ENCODE measurements around the gene OR2C1.
A peak's percentile ranks its signal among the peaks of the same experiment; 100 is the strongest.

Gene OR2C1

GRCh38 chr16:3355589-3355988, at the start of gene OR2C1:
TSS of gene OR2C1 (plus strand) at chr16:3355889. CDS start at chr16:3355941, 52 bp downstream.
- DNase-seq = no peak

- DNase-seq = no peak
These were observed 49.6 kb upstream of the OR2C1 start for GRCh38 chr16:3306078-3306477.

- DNase-seq = no peak
These were observed 44.2 kb upstream of the OR2C1 start for GRCh38 chr16:3311496-3311895.

GRCh38 chr16:3317315-3317999, 38.2 kb upstream of the OR2C1 start:
- DNase-seq = no peak

- DNase-seq = no peak
These were observed 33.9 kb upstream of the OR2C1 start for GRCh38 chr16:3321816-3322215.

- no peak for DNase-seq
These were observed 28.2 kb upstream of the OR2C1 start for GRCh38 chr16:3327514-3327913.

- no peak for DNase-seq
These were observed 27.6 kb upstream of the OR2C1 start for GRCh38 chr16:3328104-3328503.

GRCh38 chr16:3328643-3329042, 27.0 kb upstream of the OR2C1 start:
- DNase-seq = no peak

GRCh38 chr16:3346041-3346440, 9.6 kb upstream of the OR2C1 start:
- no peak for DNase-seq

- no peak for DNase-seq
These were observed 8.1 kb upstream of the OR2C1 start for GRCh38 chr16:3347586-3347985.

- no peak for DNase-seq
These were observed 7.0 kb upstream of the OR2C1 start for GRCh38 chr16:3348547-3349167.

GRCh38 chr16:3349175-3349574, 6.5 kb upstream of the OR2C1 start:
- no peak for DNase-seq

- DNase-seq = no peak
These were observed 429 bp downstream of the OR2C1 start for GRCh38 chr16:3356118-3356517.

- no peak for DNase-seq
These were observed 3.2 kb downstream of the OR2C1 start for GRCh38 chr16:3358871-3359270.

- no peak for DNase-seq
These were observed 7.2 kb downstream of the OR2C1 start for GRCh38 chr16:3362931-3363330.

GRCh38 chr16:3363793-3364192, 8.1 kb downstream of the OR2C1 start:
- peak; percentile 1 for DNase-seq

GRCh38 chr16:3364774-3365427, 9.2 kb downstream of the OR2C1 start:
- peak; percentile 91 for DNase-seq

GRCh38 chr16:3369073-3369472, 13.4 kb downstream of the OR2C1 start:
- DNase-seq = no peak

- DNase-seq = no peak
These were observed 20.0 kb downstream of the OR2C1 start for GRCh38 chr16:3375680-3376079.

GRCh38 chr16:3377917-3378316, 22.2 kb downstream of the OR2C1 start:
- no peak for DNase-seq

- DNase-seq = peak; percentile 1
These were observed 27.4 kb downstream of the OR2C1 start for GRCh38 chr16:3383045-3383448.

- no peak for DNase-seq
These were observed 32.6 kb downstream of the OR2C1 start for GRCh38 chr16:3388325-3388724.

- no peak for DNase-seq
These were observed 34.1 kb downstream of the OR2C1 start for GRCh38 chr16:3389663-3390338.

- DNase-seq = no peak
These were observed 44.7 kb downstream of the OR2C1 start for GRCh38 chr16:3400446-3400778.
